Sciatic nerve (tissue), 2 donors: ENCODE measurements around the gene ENTREP1. TPM values are rescaled to one million over a fixed set of nuclear protein-coding genes. Genes with fewer than 3 reads are reported as not detected.
"Not testable (repeated sequence)": the region's sequence is repeated elsewhere in the genome, so short reads cannot be mapped to it uniquely, and the experiment has no call there.

ENCODE experiments used
- ATAC-seq: fragments of 200-7000 bp; cut with Tn5 transposase; one replicate; pipeline ENCODE4 v1.9.1; 2020; ENCODE audit warnings: mild to moderate bottlenecking, moderate library complexity
- DNase-seq: peaks from one replicate; pipeline ENCODE4 v3.0.0-alpha.2; 2020; ENCODE audit warnings: low spot score
- intact Hi-C: fragments of 100-400 bp; cut with DNase I; formaldehyde crosslinking; loops from one replicate; pipeline ENCODE4 v1.14.2; 2022
- total RNA-seq: library from RNA; stranded (reverse); fragmentation: NEBNext Ultra II Directional; extraction: Animal tissue kit (Norgen Biotek cat#: 25700); gene quantifications from one replicate; pipeline ENCODE4 v1.2.1, GENCODE V29; 2021
- donor health status: DM: no; HTN: no; CAD: no.
- donor health status: DM: no; HTN: no; CAD: no.

Gene ENTREP1
- total RNA-seq, 1 donor from 2014 or later = 2.9 TPM

GRCh38 chr9:69431777-69432176 is 106.8 kb downstream of the ENTREP1 start:
- DNase-seq (no peak), ATAC-seq (no peak)
- intact Hi-C loops = no loop called here

GRCh38 chr9:69432623-69433022 is 107.6 kb downstream of the ENTREP1 start:
- intact Hi-C loops = no loop called here
- ATAC-seq (no peak), DNase-seq (no peak)

- intact Hi-C loops = no loop called here
- DNase-seq = no peak
- no peak for ATAC-seq
These were observed 108.4 kb downstream of the ENTREP1 start for GRCh38 chr9:69433392-69433791.

GRCh38 chr9:69433968-69434367 is 109.0 kb downstream of the ENTREP1 start:
- ATAC-seq = no peak
- DNase-seq = no peak
- intact Hi-C loops = no loop called here

GRCh38 chr9:69439654-69440053 is 114.6 kb downstream of the ENTREP1 start:
- ATAC-seq, DNase-seq, intact Hi-C loops: not testable (repeated sequence)

GRCh38 chr9:69440254-69440955 is 115.4 kb downstream of the ENTREP1 start:
- intact Hi-C loops, ATAC-seq, DNase-seq: not testable (repeated sequence)

Other genes starting within 250 kb of the ENTREP1 start
- gene TJP2, start 150.9 kb upstream of the ENTREP1 start, total RNA-seq = 129 TPM